Right ventricle myocardium superior (tissue), 1 donor: ENCODE measurements around the gene EBF4. TPM values are rescaled to one million over a fixed set of nuclear protein-coding genes. Genes with fewer than 3 reads are reported as not detected.
"Not testable (repeated sequence)": the region's sequence is repeated elsewhere in the genome, so short reads cannot be mapped to it uniquely, and the experiment has no call there.

Experiments
- ATAC-seq: fragments of 200-7000 bp; cut with Tn5 transposase; one replicate; pipeline ENCODE4 v1.9.1; 2020; ENCODE audit warnings: mild to moderate bottlenecking; ENCODE audit not compliant: poor library complexity
- DNase-seq: peaks from one replicate; pipeline ENCODE4 v3.0.0-alpha.2; 2020
- intact Hi-C: fragments of 100-400 bp; cut with DNase I; formaldehyde crosslinking; loops from one replicate; pipeline ENCODE4 v1.11.2; 2022
- microRNA-seq: library from miRNA; unstranded; fragments of <30 nt; microRNA quantifications from one replicate; pipeline ENCODE4 v1.2.0, GENCODE V29; 2020
- total RNA-seq: library from RNA; stranded (reverse); fragmentation: NEBNext Ultra II Directional; extraction: Animal tissue kit (Norgen Biotek cat#: 25700); gene quantifications from one replicate; pipeline ENCODE4 v1.2.1, GENCODE V29; 2021
- donor health status: DM: no; HTN: yes; CAD: no; lungs with severe emphysema.

Gene EBF4
- total RNA-seq, 1 donor from 2014 or later: 2.9 TPM

DNA sequence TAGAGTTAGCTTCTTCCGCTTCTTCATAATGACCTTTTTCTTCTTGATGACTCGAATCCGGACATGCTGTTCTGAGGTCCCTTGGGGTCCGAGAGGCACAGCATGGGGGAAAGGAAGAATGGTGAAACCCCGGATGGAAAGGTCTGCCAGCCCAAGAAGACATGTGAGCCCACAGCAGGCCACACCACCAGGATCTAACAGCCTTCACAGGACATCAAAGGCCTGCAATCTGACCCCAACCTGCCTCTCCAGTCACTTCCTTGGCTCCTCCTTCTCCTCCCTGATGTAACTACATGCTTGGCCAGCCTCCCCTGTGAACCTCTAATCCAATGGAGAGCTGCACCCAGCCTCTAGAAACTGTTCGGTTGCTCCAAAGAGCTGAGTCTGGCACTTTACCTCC, 106.2 kb downstream of the EBF4 start:
- DNase-seq (no peak), ATAC-seq (no peak)
- intact Hi-C loops: no loop called here

DNA sequence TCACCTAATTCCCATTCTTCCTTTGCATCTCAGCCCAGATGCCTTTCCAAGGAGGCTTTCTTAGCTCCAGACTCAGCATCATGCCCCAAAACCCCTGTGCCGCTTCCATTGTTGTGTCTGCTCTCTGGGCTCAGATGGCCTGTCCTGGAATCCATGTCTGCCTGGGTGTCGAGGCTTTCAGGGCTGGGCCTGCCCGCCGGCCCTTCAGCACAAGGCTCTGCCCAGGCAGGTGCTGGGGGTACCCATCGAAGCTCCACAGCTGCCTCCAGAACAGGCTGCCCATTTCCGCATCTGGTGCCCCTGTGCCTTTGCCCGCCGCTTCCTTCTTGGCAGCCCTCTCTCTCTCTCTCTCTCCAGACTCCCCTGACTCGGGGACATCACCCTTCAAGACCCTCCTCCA, 106.7 kb downstream of the EBF4 start:
- DNase-seq (no peak), ATAC-seq (no peak)
- intact Hi-C loops: no loop called here

DNA sequence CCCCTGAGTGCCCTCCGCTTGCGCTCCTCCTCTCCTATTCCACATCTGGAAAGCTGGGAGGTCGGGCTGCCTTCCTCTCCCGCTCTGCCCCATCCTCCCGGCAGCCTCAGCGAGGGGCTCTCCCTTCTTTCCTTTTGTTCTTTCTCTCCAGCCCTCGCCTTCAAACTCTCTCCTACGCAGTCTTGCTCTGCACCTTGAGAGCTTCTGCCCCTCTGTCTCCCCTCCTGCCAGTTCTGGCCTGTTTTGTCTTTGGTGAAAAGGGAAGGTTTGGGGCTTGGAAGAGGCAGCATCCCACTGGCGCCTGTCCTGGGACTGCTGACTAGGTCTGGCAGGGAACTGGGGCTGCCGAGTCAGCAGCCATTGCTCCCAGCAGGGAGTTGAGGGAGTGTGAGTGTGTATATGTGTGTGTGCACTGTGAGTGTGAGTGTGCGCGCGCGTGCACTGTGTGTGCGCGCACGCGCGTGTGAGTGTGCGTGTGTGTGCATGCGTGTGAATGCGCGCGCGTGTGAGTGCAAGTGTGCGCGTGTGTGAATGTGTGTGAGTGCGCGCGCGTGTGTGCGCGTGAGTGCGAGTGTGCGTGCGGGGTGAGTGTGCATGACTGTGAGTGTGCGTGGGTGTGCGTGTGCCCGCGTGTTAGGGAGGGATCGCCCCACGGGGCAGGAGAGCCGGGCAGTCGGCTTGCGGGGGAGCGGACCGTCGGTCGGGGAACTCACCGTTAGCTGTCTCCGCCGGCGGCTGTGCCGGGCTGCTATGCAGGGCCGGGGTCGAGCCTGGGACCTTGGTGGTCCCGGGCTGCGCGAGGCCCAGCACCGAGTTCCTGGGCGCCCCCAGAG, 107.3 kb downstream of the EBF4 start:
- intact Hi-C loops: no loop called here
- DNase-seq: peak; percentile 56
- no peak for ATAC-seq

DNA sequence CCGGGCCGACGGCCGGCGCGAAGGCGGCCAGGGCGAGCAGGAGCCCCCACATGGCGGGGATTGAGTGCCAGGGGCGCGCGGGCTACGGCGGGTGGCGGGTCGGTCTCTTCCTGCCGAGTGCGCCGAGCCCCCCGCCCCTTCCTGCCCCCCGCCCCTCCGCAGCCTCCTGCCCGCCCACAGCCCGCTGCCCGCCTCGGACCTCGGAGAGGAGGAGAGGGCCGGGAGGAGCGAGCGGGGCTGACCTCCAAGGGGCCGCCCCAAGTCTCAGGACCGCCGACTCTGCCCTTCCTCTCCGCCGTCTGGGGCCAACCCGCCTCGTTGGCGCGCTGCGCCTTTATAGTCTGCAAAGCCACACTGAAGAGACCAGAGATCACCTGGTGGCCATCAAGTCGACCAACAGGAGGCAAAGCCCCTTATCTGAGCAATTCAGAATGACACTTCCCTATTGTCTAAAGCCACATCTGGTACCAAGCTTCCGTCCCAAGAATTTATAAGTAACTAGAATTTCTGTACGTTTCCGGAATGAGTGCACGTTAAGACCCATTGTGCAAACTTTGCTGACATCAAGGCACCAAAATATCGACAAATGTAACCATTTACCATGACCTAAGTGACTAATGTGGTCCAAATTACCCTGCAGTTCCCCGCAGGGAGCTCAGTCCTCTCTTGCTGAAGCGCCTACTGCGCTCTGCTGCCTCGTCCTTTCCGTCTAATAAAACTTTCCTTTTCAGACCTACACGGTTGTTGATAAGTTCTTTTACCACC, 108.1 kb downstream of the EBF4 start, which contains the start of gene CPXM1:
Gene CPXM1 (minus strand): TSS at position 107 of the 765 bp plus-strand sequence. CDS start 55 bp downstream, at position 52.
- DNase-seq: no peak
- intact Hi-C loops: no loop called here
- no peak for ATAC-seq

DNA sequence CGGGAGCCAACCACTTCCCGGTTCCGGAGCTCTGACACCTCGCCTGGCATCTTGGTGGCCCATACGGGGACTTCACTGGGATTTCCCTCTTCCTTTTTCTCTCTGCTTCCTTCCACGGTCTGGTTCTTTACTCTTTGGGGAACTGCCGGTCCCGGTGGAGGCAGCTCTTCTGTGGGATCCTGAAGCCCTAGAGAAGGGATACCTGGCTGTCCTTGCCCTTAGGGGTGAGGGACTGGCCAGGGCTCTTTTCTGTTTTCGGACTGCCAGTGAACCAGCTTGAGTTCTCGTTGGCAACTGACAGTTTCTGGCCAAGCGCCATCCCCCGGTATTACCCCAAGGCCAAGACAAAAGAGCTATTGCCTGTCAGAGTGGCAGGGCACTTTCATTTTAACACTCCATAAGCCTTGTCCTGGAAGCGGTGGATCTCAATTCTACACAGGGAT, 108.7 kb downstream of the EBF4 start:
- ATAC-seq (no peak), DNase-seq (no peak)
- intact Hi-C loops: no loop called here

DNA sequence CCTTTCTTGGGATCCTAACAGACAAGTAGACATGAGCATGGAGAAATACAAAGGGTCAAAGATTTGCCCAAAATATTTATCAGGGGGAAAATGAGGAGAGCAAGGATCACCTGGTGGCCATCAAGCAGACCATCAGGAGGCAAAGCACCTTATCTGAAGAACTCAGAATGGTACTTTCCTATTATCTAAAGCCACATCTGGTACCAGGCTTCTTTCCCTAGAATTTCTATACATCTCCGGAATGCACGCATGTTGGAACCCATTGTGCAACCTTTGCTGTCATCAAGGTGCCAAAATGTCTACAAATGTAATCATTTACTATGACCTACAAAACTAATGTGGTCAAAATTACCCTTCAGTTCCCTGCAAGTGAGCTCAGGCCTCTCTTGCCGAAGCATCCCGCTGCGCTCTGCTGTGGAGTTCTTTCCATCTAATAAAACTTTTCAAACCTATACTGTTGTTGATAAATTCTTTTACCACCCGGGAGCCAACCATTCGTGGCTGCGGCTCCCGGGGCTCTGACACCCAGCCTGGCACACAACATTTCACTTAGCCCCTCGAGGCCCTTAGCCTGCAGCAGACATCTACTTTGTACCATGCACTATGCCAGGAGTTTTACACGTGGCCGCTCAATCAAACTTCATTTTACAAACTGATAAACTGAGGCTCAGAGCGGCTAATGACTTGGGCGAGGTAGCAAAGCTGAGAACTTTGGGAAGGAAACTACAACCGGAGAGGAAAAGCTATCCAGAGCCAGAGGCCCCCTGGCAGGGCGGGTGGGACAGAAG, 111.7 kb downstream of the EBF4 start:
- no peak for ATAC-seq
- no peak for DNase-seq
- intact Hi-C loops: no loop called here

DNA sequence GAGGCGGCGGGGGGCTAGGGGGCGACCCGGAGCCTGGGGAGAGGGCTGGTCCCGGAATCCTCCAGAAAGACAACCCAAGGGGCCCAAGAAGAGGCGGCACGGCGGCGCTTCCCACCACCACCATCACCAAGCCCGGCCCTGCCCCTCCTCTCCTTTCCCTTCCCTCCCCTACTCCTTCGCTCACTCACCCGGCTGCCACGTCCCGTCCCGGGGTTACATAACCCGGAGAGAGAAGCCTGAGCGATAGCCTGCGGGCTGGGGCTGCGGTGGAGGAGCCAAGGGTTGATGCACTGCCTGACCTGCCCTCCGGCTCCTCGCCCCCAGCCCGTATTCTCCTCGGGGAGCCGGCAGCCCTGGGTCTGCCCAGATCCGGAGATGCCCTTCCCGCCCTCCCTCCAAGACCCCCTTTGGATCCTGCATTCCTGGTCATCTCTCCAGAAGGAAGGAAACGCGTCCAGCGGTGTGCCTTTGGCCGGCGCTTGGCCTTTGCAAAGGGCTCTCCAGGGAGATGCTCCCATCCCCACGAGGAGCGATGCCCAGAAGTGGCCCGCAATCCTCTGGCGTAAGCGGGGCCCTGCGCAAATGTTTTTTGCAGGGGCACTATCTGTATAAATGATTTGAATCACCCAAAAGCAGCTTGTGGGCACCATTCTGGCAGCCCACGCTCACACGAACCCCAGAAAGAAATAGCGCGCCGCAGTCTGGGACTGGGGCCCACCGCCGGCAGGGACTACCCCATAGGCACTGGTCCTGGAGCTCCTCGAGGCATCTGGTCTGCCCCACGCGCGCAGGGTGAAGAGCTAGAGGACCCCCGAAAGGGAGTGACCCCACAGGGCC, 112.5 kb downstream of the EBF4 start:
- DNase-seq (no peak), ATAC-seq (peak; percentile 52)
- intact Hi-C loops: no loop called here

DNA sequence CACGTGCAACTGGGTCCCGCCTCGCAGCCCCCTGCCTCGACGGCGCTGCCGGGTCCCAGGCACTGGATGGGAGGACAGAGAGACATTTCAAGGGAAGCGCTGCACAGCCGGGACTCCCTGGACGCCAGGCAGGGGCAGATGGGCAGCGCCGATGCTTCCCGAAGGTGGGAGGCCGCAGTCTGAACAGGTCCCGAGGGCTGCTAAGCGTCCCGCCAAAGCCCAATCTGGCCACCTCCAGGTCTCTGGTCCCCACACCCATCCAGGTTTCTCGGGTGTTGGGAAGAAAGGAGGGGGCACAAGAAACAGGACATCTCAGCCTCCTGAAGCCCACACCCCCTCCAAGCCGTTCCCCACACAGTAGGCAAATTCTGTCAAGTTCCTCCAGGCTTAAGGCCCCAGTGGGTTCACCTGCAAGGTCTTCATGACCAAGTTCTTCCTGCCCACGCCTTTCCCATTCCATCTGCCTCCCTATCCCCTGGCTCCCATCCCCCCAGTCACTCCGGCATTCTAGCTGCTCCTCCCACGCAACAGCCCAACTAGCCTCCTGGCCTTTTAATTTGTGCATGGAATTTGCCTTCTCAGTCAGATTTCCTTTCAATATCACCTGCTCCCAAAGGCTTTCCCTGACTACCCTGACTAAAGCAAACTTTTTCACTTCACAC, 113.2 kb downstream of the EBF4 start:
- intact Hi-C loops: no loop called here
- DNase-seq (no peak), ATAC-seq (no peak)

DNA sequence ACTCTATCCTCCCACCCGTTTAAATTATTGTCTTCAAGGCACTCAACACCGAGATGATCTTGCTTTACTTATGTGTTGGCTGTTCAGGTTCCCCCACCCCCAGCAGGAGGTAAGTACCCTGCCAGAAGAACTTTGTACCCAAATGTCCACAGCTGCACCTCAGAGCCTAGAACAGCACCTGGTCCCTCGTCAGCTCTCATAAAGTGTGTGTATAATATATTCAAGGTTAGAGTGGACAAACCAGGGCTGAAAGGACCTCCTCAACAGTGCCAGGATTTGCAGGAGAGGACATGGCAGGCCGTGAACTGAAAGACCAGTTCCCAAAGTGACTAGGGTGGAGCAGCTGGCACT, 113.7 kb downstream of the EBF4 start:
- intact Hi-C loops: no loop called here

DNA sequence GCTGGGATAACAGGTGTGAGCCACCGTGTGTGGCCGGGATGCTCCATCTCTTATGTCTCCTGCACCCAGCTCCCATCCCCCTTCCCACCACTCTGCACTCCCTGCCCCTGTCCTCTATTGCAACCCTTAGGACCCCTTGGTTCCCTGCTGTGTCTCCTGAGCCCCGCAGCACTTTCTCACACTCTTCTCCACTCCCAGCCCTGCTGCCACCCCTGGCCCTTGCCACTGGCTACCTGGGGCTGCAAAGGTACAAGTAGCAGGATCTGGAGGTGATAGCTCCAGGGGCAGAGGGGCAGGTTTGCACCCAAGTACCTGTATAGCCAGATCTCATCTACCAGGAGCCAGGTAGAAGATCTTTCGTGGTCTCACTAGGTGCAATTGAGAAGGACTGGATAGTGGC, 114.4 kb downstream of the EBF4 start:
- intact Hi-C loops: no loop called here
- DNase-seq (no peak), ATAC-seq (no peak)

More for the DNA sequence above, 113.7 kb downstream of the EBF4 start:
- no peak for ATAC-seq
- no peak for DNase-seq

DNA sequence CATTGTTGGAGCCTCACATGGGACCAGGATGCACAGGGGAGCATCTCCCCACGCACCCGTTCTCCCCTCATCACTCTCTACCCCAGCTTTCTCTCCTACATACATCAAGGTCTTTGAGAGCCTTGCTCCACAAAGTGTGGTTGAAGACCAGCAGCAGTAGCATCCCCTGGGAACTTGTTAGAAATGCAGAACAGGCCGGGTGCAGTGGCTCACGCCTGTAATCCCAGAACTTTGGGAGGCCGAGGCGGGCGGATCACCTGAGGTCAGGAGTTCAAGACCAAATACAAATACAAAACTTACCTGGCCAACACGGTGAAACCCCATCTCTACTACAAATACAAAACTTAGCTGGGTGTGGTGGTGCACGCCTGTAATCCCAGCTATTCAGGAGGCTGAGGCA, 115.3 kb downstream of the EBF4 start:
- ATAC-seq, intact Hi-C loops, DNase-seq: not testable (repeated sequence)

DNA sequence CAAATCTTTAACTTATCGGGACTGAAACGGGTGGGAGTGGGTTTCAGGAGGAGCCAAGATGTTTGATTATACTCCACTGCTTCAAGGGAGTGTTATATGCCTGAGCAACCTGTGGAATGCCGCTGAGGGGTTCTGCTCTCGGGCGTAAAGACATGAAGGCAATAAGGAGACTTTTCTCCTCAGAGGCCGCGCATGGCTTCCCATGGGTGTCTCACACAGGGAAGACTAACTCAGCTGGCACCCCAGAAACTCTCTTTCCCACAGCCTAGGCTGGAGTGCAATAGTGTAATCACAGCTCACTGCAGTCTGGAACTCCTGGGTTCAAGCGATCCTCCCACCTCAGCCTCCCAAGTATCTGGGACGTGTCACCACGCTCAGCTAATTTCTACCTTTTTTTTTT, 117.1 kb downstream of the EBF4 start:
- intact Hi-C loops: no loop called here
- no peak for ATAC-seq
- no peak for DNase-seq

Small RNAs within 50 kb of the gene (microRNA-seq; reads per million reads assigned to microRNA genes)
- 0.97 reads per million for gene MIR1292

Other genes with a start within 250 kb of the EBF4 start
- gene SNRPB, start 222.0 kb upstream of the EBF4 start, total RNA-seq: 49.9 TPM
- gene ZNF343, start 183.9 kb upstream of the EBF4 start, total RNA-seq: 5.5 TPM
- not detected for gene TMC2, start 156.2 kb upstream of the EBF4 start, total RNA-seq
- gene NOP56, start 40.1 kb upstream of the EBF4 start, total RNA-seq: 45.6 TPM
- 277 TPM for gene IDH3B, start 28.6 kb upstream of the EBF4 start, total RNA-seq
- 1.0 TPM for gene CPXM1, start 107.8 kb downstream of the EBF4 start, total RNA-seq
- gene C20orf141, start 122.2 kb downstream of the EBF4 start, total RNA-seq: not detected
- not detected for gene TMEM239, start 123.6 kb downstream of the EBF4 start, total RNA-seq
- 7.3 TPM for gene PCED1A, start 147.9 kb downstream of the EBF4 start, total RNA-seq
- gene VPS16, start 148.0 kb downstream of the EBF4 start, total RNA-seq: 17.1 TPM
- 24.2 TPM for gene PTPRA, start 180.7 kb downstream of the EBF4 start, total RNA-seq